KMS-11 (cell line): Measurements from ENCODE around the gene SCN9A.

Experiments
- H2AFZ ChIP-seq: fragments of 200-600 bp; sonication (generic); 2 replicates; pipeline ENCODE4 v1.6.1; 2016; ENCODE audit warnings: antibody characterized with exemption, mixed run types, low read depth
- H3K27ac ChIP-seq: fragments of 200-600 bp; sonication (generic); 2 replicates; pipeline ENCODE4 v1.6.1; 2016; ENCODE audit warnings: mild to moderate bottlenecking, mixed run types
- H3K27me3 ChIP-seq: fragments of 200-600 bp; sonication (generic); 2 replicates; pipeline ENCODE4 v1.6.1; 2017; ENCODE audit warnings: mild to moderate bottlenecking, low read depth, mixed run types, moderate library complexity; ENCODE audit not compliant: insufficient read depth
- H3K36me3 ChIP-seq: fragments of 200-600 bp; sonication (generic); 2 replicates; pipeline ENCODE4 v1.6.1; 2017; ENCODE audit warnings: mild to moderate bottlenecking, mixed run types; ENCODE audit not compliant: insufficient read depth
- H3K4me1 ChIP-seq: fragments of 200-600 bp; sonication (generic); 2 replicates; pipeline ENCODE4 v1.6.1; 2016; ENCODE audit warnings: mild to moderate bottlenecking, low read depth, mixed run types; ENCODE audit not compliant: poor library complexity, severe bottlenecking
- H3K4me2 ChIP-seq: fragments of 200-600 bp; sonication (generic); 2 replicates; pipeline ENCODE4 v1.7.0; 2016; ENCODE audit warnings: mild to moderate bottlenecking, mixed run types
- H3K4me3 ChIP-seq: fragments of 200-600 bp; sonication (generic); IDR thresholded peaks from 2 replicates; pipeline ENCODE4 v1.6.1; 2017; ENCODE audit warnings: low read depth, low read length, mixed read lengths; ENCODE audit not compliant: insufficient read depth
- H3K79me2 ChIP-seq: fragments of 200-600 bp; sonication (generic); 2 replicates; pipeline ENCODE4 v1.6.1; 2016; ENCODE audit warnings: low read depth, mixed run types; ENCODE audit not compliant: insufficient read depth
- H3K9ac ChIP-seq: fragments of 200-600 bp; sonication (generic); 2 replicates; pipeline ENCODE4 v1.6.1; 2016; ENCODE audit warnings: mild to moderate bottlenecking, mixed run types
- H4K20me1 ChIP-seq: fragments of 200-600 bp; sonication (generic); 2 replicates; pipeline ENCODE4 v1.6.1; 2016; ENCODE audit warnings: mild to moderate bottlenecking, mixed run types; ENCODE audit not compliant: insufficient read depth
- CTCF ChIP-seq: fragments of 200-600 bp; sonication (generic); conservative IDR thresholded peaks from 2 replicates; pipeline ENCODE4 v1.6.1; 2017; ENCODE audit warnings: low read depth, mild to moderate bottlenecking, antibody characterized with exemption, low read length, moderate library complexity, mixed read lengths

SCN9A gene

DNA sequence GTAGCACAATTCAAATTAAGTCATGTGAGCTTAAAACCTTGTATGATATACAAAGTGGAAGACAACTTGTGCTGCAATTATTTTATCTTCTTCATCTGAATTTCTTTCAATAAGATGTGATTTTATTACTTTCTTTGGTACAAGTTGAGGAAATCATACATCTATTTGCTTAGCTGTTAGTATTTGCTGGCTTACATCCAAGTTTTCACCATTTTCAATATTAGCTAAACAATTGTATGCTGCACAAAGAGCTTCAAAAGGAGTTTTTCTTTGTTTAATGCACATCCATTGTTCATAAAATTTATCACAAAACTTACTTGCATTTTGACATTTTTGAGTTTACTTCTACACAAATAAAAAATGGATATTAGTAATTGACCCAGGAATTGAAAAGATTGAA is 40.9 kb downstream of the SCN9A start:
- Histone ChIP-seq H3K4me1 (no peaks in the 10 kb centered on the region), H3K36me3 (no peaks in the 10 kb centered on the region), H3K79me2 (no peaks in the 10 kb centered on the region), H3K4me2 (no peak overlapping the region), H2AFZ (no peak overlapping the region), H3K4me3 (no peak overlapping the region), H4K20me1 (no peaks in the 10 kb centered on the region), H3K27ac (no peak overlapping the region), H3K27me3 (no peaks in the 10 kb centered on the region), H3K9ac (no peak overlapping the region)
- no peak for TF ChIP-seq CTCF

DNA sequence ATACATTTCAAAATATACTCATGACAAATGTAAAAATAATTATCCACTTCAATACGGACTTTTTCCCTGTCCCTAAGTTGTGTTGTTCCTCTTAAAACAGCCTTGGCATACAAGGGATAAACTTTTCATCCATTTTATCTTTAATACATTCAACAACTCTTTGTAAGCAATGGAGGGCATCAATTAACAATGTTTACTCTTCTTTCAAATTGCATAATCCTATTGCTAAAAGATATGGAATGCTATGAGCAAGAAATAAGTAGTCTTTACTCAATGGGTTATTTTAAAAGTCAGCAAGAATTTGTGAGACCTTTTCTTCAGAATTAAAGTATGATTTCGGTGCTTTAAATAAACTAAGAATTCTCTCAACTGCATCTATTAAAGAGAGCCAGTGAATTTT is 41.9 kb downstream of the SCN9A start:
- no peaks in the 10 kb centered on the region for H3K79me2 ChIP-seq
- no peak overlapping the region for H3K4me2 ChIP-seq
- H3K27ac ChIP-seq = no peak overlapping the region
- no peak for TF ChIP-seq CTCF
- H3K27me3 ChIP-seq = no peaks in the 10 kb centered on the region
- H2AFZ ChIP-seq = no peak overlapping the region
- H3K4me3 ChIP-seq = no peak overlapping the region
- no peak overlapping the region for H3K9ac ChIP-seq
- H3K36me3 ChIP-seq = no peaks in the 10 kb centered on the region
- no peaks in the 10 kb centered on the region for H4K20me1 ChIP-seq
- no peaks in the 10 kb centered on the region for H3K4me1 ChIP-seq

DNA sequence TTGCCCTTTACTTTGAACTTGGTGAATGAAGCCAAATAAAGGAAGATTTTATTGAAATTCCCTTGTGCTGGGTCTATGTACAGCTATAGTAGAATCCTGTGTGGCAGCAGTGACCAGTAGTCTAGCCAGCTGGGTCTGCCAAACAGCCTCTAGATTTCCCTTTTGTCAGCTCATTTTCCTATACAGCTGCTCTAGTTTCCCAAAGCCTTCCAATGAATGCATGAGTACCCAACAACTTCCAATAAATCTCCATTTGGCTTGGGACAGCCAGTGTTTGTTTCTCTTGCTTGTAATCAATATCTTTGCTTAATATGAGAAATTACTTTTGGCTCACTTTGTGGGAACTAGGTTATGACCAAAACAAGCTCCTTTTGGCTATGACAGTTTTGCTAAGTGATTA is 43.6 kb downstream of the SCN9A start:
- H3K27me3 ChIP-seq = no peaks in the 10 kb centered on the region
- H2AFZ ChIP-seq = no peak overlapping the region
- no peaks in the 10 kb centered on the region for H3K36me3 ChIP-seq
- TF ChIP-seq CTCF = no peak
- peaks cover 6% of the 10 kb centered on the region for H3K4me1 ChIP-seq
- H4K20me1 ChIP-seq = no peaks in the 10 kb centered on the region
- no peak overlapping the region for H3K4me2 ChIP-seq
- H3K4me3 ChIP-seq = no peak overlapping the region
- H3K9ac ChIP-seq = no peak overlapping the region
- no peaks in the 10 kb centered on the region for H3K79me2 ChIP-seq
- H3K27ac ChIP-seq = no peak overlapping the region

- Histone ChIP-seq H3K27ac (no peak overlapping the region), H3K36me3 (no peaks in the 10 kb centered on the region), H3K27me3 (no peaks in the 10 kb centered on the region), H3K4me3 (no peak overlapping the region), H3K79me2 (no peaks in the 10 kb centered on the region), H3K4me1 (peaks cover 6% of the 10 kb centered on the region), H2AFZ (no peak overlapping the region), H3K9ac (no peak overlapping the region), H4K20me1 (no peaks in the 10 kb centered on the region), H3K4me2 (no peak overlapping the region)
- TF ChIP-seq CTCF = no peak
Measured at GRCh38 chr2:166331468-166331867, 44.3 kb downstream of the SCN9A start.

DNA sequence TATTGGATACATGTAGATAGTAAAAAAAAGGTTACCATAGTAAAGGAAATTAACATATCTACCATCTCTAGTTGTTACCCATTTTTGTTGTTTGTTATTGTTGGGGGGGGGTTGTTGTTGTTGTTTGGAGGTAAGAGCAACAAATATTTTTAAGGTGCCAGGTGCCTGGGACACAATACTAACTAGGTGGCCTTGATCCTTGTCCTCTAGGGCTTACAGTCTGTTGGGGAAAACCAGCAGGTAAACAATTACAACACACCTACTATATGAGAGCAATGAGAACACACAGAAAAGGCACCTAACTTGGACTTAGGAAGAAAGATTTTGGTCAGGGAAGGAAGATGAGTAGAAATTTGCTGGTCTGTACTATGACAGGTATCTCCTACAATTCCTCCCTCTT is 46.3 kb downstream of the SCN9A start:
- TF ChIP-seq CTCF = no peak
- Histone ChIP-seq H3K4me1 (peaks cover 6% of the 10 kb centered on the region), H3K9ac (no peak overlapping the region), H3K4me2 (no peak overlapping the region), H3K79me2 (no peaks in the 10 kb centered on the region), H4K20me1 (no peaks in the 10 kb centered on the region), H3K36me3 (no peaks in the 10 kb centered on the region), H3K27me3 (no peaks in the 10 kb centered on the region), H3K4me3 (no peak overlapping the region), H2AFZ (no peak overlapping the region), H3K27ac (no peak overlapping the region)
